IPS-11a (cell line): ENCODE results near the gene KRTAP20-1.

Source experiments
- H3K4me3 ChIP-seq: one replicate; pipeline ENCODE4 v1.5.1; 2013; ENCODE audit warnings: low read depth, low read length, control low read depth

The KRTAP20-1 gene

DNA sequence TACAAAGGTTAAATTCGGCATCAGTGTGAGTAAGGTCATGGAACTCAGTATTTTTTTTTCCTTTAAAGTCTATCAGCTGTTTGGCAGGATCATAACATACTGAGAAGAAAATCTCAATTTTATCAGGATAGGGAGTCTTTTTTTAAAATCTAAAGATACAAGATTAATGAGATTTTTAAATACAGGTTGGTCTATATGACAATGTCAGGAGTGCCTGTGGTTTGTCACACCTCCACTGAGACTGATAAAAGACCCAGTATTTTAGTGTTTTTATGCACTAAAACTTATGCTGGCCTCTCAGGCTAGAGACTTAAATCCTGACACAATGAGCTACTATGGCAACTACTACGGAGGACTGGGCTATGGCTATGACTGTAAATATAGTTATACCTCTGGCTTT lies 26.3 kb downstream of the KRTAP20-1 start, which contains the start of gene KRTAP20-3:
KRTAP20-3 (plus strand) TSS at position 301 of the 400 bp plus-strand sequence.
- no peak within 1 kb of the TSS for H3K4me3 ChIP-seq

- no peak overlapping the region for H3K4me3 ChIP-seq
Measured at GRCh38 chr21:30646904-30647414, 30.7 kb downstream of the KRTAP20-1 start.

DNA sequence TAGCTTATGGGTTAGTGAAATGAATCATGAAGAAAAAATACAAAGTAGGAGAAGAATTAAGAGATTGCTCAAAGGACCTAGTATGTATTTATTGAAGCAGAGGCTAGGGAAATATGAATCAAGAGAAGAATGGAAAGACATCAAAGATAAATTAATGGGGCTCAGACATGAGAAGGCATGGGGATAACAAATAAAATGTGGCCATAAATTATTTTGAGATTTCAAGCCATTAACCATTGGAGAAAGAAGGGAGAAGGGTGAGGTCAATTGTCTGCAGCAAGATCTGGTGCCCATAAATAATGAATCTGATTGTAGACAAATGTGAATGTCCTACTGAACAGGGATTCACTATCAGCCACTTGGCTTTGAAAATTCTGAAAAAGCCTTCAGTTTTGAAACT lies 36.7 kb downstream of the KRTAP20-1 start:
- H3K4me3 ChIP-seq: no peak overlapping the region
